Astrocyte (in vitro differentiated cells and primary cell): Measurements from ENCODE around the gene MRAP. TPM values are rescaled to one million over a fixed set of nuclear protein-coding genes. Genes with fewer than 3 reads are reported as not detected.
A peak's percentile ranks its signal among the peaks of the same experiment; 100 is the strongest.

Experiments used
- DNase-seq: peaks from one replicate; pipeline ENCODE4 v3.0.0-alpha.2; 2010; ENCODE audit warnings: low read depth
- FAIRE-seq: peaks from 2 replicates; lab custom pipeline; 2011; peaks lifted over from hg19 to GRCh38; lab: Jason Lieb, UNC
- H2AFZ ChIP-seq: 2 replicates; pipeline ENCODE4 v1.6.0; 2012; ENCODE audit warnings: low read depth, low read length, inconsistent platforms
- H3K27ac ChIP-seq: 2 replicates; pipeline ENCODE4 v1.5.1; 2011; ENCODE audit warnings: low read depth, low read length, inconsistent platforms
- H3K27me3 ChIP-seq: 2 replicates; pipeline ENCODE4 v1.6.0; 2011; ENCODE audit warnings: low read length, inconsistent platforms; ENCODE audit not compliant: insufficient read depth
- H3K36me3 ChIP-seq: 2 replicates; pipeline ENCODE4 v1.5.1; 2011; ENCODE audit warnings: low read length, inconsistent platforms; ENCODE audit not compliant: insufficient read depth
- H3K4me1 ChIP-seq: 2 replicates; pipeline ENCODE4 v1.5.1; 2011; ENCODE audit warnings: low read length, inconsistent platforms; ENCODE audit not compliant: insufficient read depth
- H3K4me2 ChIP-seq: 2 replicates; pipeline ENCODE4 v1.6.0; 2012; ENCODE audit warnings: low read length, inconsistent platforms
- H3K4me3 ChIP-seq: 2 replicates; pipeline ENCODE4 v1.5.1; 2011; ENCODE audit warnings: low read depth, mild to moderate bottlenecking, low read length, inconsistent platforms; ENCODE audit not compliant: insufficient read depth
- H3K79me2 ChIP-seq: 2 replicates; pipeline ENCODE4 v1.6.0; 2012; ENCODE audit warnings: mild to moderate bottlenecking, low read length, inconsistent platforms; ENCODE audit not compliant: insufficient read depth
- H3K9ac ChIP-seq: 2 replicates; pipeline ENCODE4 v1.6.0; 2012; ENCODE audit warnings: mild to moderate bottlenecking, low read length, inconsistent platforms
- H3K9me3 ChIP-seq: 2 replicates; pipeline ENCODE4 v1.5.1; 2012; ENCODE audit warnings: low read depth, mild to moderate bottlenecking, low read length, inconsistent platforms; ENCODE audit not compliant: insufficient read depth
- H4K20me1 ChIP-seq: 2 replicates; pipeline ENCODE4 v1.6.0; 2012; ENCODE audit warnings: low read length, inconsistent platforms; ENCODE audit not compliant: insufficient read depth
- H3K27ac Mint-ChIP-seq: one replicate; pipeline ENCODE4 v1.8.0; 2021; ENCODE audit warnings: mild to moderate bottlenecking, mixed read lengths; ENCODE audit not compliant: unreplicated experiment
- H3K27me3 Mint-ChIP-seq: one replicate; pipeline ENCODE4 v1.8.0; 2021; ENCODE audit warnings: low read depth, mixed read lengths; ENCODE audit not compliant: unreplicated experiment
- H3K36me3 Mint-ChIP-seq: one replicate; pipeline ENCODE4 v1.8.0; 2021; ENCODE audit warnings: low read depth, mixed read lengths; ENCODE audit not compliant: unreplicated experiment
- H3K4me1 Mint-ChIP-seq: one replicate; pipeline ENCODE4 v1.8.0; 2021; ENCODE audit warnings: low read depth, mixed read lengths; ENCODE audit not compliant: unreplicated experiment
- H3K4me3 Mint-ChIP-seq: one replicate; pipeline ENCODE4 v1.8.0; 2021; ENCODE audit warnings: mild to moderate bottlenecking, moderate library complexity, mixed read lengths; ENCODE audit not compliant: unreplicated experiment
- H3K9me3 Mint-ChIP-seq: one replicate; pipeline ENCODE4 v1.8.0; 2021; ENCODE audit warnings: mild to moderate bottlenecking, mixed read lengths; ENCODE audit not compliant: unreplicated experiment
- CTCF ChIP-seq: IDR thresholded peaks from 2 replicates; pipeline ENCODE4 v1.5.1; 2011; ENCODE audit warnings: low read depth, mild to moderate bottlenecking, inconsistent platforms, low read length, moderate library complexity; ENCODE audit not compliant: insufficient read depth
- EZH2 ChIP-seq: IDR thresholded peaks from 2 replicates; pipeline ENCODE4 v1.6.1; 2012; ENCODE audit warnings: mild to moderate bottlenecking, low read length, inconsistent platforms; ENCODE audit not compliant: insufficient read depth
- total RNA-seq: library from RNA; stranded (reverse); gene quantifications from 2 replicates; pipeline ENCODE4 v1.2.1, GENCODE V29; 2021

Gene MRAP
- total RNA-seq, 1 donor from 2014 or later, result not detected

GRCh38 chr21:32279377-32279680 is 19.3 kb upstream of the MRAP start:
- peak overlapping the region; percentile 94 for H3K4me2 ChIP-seq
- H3K27ac ChIP-seq, result peak overlapping the region; percentile 60
- no peak for DNase-seq
- H2AFZ ChIP-seq, result peak overlapping the region; percentile 68
- H4K20me1 ChIP-seq, result no peaks in the 10 kb centered on the region
- no peaks in the 10 kb centered on the region for H3K9me3 ChIP-seq
- H3K79me2 ChIP-seq, result peaks cover 17% of the 10 kb centered on the region
- peaks cover 12% of the 10 kb centered on the region for H3K4me1 ChIP-seq
- Mint-ChIP-seq H3K4me1 (no peaks in the 10 kb centered on the region), H3K27ac (peak overlapping the region; percentile 55), H3K36me3 (no peaks in the 10 kb centered on the region), H3K4me3 (peak overlapping the region; percentile 97), H3K27me3 (no peaks in the 10 kb centered on the region), H3K9me3 (no peaks in the 10 kb centered on the region)
- H3K4me3 ChIP-seq, result peak overlapping the region; percentile 89
- H3K27me3 ChIP-seq, result no peaks in the 10 kb centered on the region
- H3K36me3 ChIP-seq, result no peaks in the 10 kb centered on the region
- TF ChIP-seq CTCF (no peak), EZH2 (no peak)
- H3K9ac ChIP-seq, result peak overlapping the region; percentile 78
- no peak for FAIRE-seq

DNA sequence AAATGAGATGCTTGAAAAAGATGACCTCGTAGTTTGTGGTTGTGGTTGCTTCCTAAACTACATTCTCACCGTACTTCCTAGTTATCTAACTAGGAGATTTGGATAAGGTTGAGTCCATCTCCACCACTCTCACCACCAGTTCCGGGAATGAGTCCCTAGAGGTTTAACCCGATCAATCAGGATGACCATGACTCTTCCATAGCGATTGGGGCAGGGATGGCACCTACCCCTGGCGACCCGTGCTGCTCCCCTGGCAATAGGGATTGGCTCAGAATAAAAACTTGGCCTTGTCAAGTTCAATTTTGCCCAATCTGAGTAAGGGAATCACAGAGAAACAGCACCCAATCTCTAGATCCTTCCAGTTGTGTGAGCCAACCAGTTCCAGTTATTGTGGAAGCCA is 17.1 kb upstream of the MRAP start:
- H3K27me3 Mint-ChIP-seq, result no peaks in the 10 kb centered on the region
- Histone ChIP-seq H3K4me3 (no peak overlapping the region), H3K27ac (no peak overlapping the region), H4K20me1 (no peaks in the 10 kb centered on the region), H3K4me2 (no peak overlapping the region), H2AFZ (no peak overlapping the region), H3K9ac (no peak overlapping the region), H3K79me2 (peaks cover 17% of the 10 kb centered on the region), H3K9me3 (no peaks in the 10 kb centered on the region), H3K36me3 (no peaks in the 10 kb centered on the region), H3K4me1 (peaks cover 12% of the 10 kb centered on the region), H3K27me3 (no peaks in the 10 kb centered on the region)
- no peaks in the 10 kb centered on the region for H3K4me1 Mint-ChIP-seq
- TF ChIP-seq CTCF (no peak), EZH2 (no peak)
- no peak overlapping the region for H3K4me3 Mint-ChIP-seq
- peak; percentile 18 for DNase-seq
- FAIRE-seq, result no peak
- H3K9me3 Mint-ChIP-seq, result peaks cover 2% of the 10 kb centered on the region
- no peak overlapping the region for H3K27ac Mint-ChIP-seq
- H3K36me3 Mint-ChIP-seq, result peaks cover 1% of the 10 kb centered on the region

DNA sequence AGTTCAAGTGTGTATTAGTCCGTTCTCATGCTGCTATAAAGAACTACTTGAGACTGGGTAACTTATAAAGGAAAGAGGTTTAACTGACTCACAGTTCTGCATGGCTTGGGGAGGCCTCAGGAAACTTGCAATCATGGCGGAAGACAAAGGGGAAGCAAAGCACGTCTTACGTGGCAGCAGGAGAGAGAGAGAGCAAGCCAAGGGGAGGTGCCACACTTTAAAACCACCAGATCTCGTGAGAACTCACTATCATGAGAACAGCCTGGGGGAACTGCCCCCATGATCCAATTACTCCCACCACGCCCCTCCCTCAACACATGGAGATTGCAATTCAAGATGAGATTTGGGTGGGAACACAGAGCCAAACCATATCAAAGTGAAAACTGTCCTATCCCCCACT is 15.7 kb upstream of the MRAP start:
- H3K36me3 ChIP-seq, result no peaks in the 10 kb centered on the region
- peaks cover 2% of the 10 kb centered on the region for H3K9me3 Mint-ChIP-seq
- H3K9me3 ChIP-seq, result no peaks in the 10 kb centered on the region
- no peak for DNase-seq
- no peak overlapping the region for H3K27ac ChIP-seq
- H3K27me3 Mint-ChIP-seq, result no peaks in the 10 kb centered on the region
- FAIRE-seq, result no peak
- H3K9ac ChIP-seq, result no peak overlapping the region
- no peak for TF ChIP-seq CTCF
- TF ChIP-seq EZH2, result no peak
- peaks cover 4% of the 10 kb centered on the region for H3K79me2 ChIP-seq
- H3K27ac Mint-ChIP-seq, result no peak overlapping the region
- no peaks in the 10 kb centered on the region for H4K20me1 ChIP-seq
- H3K4me2 ChIP-seq, result no peak overlapping the region
- H3K27me3 ChIP-seq, result no peaks in the 10 kb centered on the region
- H3K4me1 Mint-ChIP-seq, result no peaks in the 10 kb centered on the region
- H3K4me3 Mint-ChIP-seq, result no peak overlapping the region
- peaks cover 1% of the 10 kb centered on the region for H3K36me3 Mint-ChIP-seq
- H3K4me3 ChIP-seq, result no peak overlapping the region
- H3K4me1 ChIP-seq, result peaks cover 8% of the 10 kb centered on the region
- no peak overlapping the region for H2AFZ ChIP-seq
